Stimulated activated CD8-positive, alpha-beta memory T cell treated with anti-CD3 and anti-CD28 coated beads, Interleukin-4, amount 100 ng/mL, for 4 hours (primary cell): ENCODE data around the gene PPP1R7.

Experiments used
- DNase-seq, 2 donors: peaks; one replicate each; pipeline ENCODE4 v3.0.0-alpha.2; 2020; ENCODE audit warnings: low read depth in 2 of 2, low spot score in 1 of 2

PPP1R7 gene

DNA sequence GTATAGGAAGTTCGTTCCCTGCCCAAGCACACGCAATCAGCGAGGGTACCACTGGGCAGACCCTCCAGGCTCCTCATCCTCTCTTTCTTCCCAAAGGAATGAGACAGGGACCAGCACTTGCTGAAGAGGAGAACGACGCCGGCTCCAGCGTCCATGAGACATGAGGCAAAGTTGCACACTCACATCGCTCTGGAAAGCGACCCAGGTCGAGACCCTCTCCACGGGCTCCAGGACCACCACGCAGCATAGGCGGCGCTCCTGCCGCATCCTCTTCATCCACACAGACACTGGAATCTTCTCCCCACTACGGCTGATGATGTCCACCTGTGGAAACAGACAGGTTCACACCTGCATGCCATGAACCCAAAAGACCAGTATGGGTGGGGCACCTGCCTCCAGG is 11.8 kb upstream of the PPP1R7 start:
- DNase-seq = no peak

DNA sequence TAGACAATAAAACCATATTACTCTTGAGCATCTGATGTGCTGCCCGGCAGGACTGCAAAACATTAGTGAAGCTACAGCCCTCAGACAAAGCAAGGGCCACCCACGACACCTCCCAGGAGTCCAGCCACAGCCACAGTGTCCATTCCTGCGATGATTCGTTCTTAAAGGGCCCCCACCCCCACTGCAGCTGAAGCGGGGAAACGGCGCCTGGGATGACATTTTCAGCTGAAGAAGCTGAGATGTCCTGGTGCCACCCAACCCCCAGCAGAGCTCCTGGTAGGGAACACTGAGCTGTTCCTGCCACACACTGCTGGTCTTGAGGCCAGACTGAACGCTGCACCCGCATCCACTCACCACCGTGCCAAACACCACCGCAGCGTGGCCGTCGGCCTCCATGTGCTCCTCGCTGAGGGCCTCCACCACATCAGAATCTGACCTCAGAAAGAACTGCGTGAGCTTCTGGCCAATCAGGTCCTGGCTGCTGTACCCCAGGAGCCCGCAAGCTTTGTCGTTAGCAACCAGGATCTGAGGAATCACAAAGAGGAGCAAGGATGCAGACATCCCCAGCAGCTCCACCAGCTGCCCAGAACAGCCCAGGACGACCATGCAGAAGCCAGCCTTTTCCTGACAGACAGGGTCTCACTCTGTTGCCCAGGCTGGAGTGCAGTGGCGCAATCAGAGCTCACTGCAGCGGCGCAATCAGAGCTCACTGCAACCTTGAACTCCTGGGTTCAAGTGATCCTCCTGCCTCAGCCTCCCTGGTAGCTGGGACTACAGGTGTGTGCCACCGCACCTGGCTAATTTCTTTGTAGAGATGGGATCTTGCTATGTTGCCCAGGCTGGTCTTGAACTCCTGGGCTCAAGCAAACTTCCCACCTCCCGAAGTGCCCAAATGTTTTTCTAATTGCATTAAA is 10.5 kb upstream of the PPP1R7 start:
- no peak for DNase-seq

DNA sequence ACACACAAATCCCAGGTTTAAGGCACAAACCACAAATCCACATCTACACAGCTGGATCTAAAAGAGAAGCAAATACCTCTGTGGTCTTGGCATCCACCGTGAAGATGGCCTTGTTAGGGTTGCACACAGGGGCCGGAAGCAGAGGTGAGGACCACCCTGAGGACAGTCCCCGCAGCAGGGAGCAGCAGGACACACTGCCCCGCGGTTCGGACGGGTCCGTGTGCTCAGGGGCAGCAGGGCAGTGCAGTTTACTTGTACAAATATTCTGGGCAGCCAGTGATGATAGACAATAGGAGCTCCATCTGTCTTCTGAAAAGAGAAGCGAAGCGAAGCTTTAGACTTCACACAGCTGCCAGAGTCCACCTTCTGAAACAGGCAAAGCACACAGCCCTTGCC is 9.8 kb upstream of the PPP1R7 start:
- no peak for DNase-seq

DNA sequence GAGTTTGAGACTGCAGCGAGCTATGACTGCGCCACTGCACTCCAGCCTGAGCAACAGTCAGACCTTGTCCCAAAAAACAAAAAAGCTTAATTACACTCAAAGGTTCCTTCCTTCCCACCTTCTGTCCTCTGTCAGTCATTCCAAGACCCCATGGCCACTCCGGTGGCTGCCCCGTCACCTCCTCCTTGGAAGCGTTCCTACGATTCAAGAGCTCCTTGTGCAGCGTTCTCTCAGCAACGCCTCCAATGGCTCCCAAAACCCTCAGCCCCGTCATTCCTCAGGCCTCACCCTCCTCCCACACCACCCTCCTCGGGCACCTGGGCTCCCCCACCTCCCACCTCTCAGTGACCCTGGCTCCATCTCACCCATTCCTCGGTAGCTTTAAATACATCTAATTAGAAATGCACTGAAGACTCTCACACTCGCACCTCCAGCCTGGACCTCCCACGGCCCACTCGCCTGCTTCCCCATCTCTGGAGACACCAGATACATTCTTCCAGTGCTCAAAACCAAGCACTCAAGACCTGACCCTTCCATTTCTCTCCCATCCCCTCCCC is 9.0 kb upstream of the PPP1R7 start:
- DNase-seq = no peak

DNA sequence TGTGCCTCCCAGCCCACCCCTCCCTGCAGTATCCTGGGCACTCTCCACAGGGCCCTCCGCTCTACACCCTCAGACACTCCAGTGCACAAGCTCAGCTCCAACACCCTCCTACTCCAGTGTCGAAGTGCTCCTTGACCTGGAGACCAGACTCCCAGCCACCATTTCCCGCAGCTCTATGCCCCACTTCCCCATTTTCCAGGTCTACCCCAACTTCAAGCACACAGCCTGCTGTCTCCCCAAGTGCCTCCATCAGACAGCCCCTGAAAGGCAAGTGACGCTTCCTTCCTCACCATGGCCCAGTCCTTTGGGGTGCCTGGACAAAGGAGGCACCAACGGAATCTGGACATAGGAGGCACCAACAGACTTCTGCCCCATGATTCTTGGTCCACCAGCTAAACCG is 8.2 kb upstream of the PPP1R7 start:
- no peak for DNase-seq

DNA sequence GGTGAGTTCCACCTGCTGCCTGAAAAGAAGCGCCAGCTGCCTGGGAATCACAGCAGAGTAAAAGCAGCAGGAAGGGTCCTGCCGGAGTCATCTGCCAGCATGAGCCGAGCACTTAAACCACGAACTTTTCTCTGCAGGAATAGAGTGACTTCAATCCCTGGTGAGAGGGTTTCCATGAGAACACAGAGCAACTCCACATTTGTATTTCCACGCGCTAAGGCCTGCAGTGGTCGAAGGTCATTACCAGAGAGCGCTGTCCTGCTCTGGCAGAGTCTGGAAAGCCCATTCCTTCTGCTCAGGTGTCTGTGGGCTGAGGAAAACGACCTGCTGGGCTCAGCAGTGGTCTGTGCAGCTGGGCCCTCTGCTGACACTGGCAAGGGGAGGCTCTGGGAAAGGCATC is 7.7 kb upstream of the PPP1R7 start:
- no peak for DNase-seq

DNA sequence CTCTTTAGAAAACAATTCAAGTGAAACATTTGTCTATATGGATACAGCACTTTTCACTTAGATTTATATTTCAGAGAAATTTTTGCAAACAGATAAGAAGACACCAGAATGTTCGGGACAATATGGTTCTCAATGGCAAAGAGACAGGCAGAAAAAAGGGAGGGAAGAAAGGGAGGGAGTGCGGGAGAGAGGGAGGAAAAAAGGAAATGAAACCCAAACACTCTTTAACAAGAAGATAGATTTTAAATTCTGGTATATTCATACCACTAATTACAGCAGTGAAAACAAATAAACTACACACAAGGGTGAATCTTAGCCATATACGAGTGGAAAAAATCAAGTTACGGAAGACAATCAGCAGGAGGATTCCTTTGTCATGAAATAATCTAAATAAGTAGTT is 4.0 kb upstream of the PPP1R7 start:
- DNase-seq = no peak

DNA sequence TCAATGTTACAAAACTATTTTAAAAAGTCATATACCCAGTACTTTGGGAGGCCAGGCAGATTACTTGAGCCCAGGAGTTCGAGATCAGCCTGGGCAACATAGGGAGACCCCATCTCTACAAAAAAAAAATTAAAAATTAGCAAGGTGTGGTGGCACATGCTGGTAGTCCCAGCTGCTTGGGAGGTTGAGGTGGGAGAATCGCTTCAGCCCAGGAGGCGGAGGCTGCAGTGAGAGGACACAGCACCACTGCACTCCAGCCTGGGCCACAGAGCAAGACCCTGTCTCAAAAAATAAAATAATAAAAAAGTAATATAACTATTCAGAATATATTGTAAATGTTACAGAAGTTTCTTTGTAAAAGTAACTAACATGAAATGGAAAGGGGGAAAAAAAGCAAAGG is 2.9 kb upstream of the PPP1R7 start:
- DNase-seq = no peak

DNA sequence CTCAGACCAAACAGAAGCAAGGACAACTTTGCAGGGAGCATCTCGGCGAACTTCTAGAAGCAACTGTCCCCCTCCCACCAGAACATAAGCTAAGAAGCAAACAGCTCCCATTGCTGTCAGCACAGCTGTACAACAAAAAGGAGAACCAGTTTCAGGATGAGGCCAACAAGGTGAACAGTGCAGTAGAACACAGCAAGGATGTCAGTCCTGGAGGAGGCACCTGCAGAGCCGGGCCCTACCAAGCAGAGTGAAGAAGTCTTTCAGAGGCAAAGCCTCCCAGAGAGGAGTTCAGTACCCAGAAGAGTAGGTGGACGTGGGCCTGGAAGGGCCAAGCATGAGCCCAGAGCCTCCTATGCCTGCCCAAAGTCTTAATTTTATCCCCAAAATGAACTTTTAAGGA is 2.0 kb upstream of the PPP1R7 start:
- DNase-seq = no peak

DNA sequence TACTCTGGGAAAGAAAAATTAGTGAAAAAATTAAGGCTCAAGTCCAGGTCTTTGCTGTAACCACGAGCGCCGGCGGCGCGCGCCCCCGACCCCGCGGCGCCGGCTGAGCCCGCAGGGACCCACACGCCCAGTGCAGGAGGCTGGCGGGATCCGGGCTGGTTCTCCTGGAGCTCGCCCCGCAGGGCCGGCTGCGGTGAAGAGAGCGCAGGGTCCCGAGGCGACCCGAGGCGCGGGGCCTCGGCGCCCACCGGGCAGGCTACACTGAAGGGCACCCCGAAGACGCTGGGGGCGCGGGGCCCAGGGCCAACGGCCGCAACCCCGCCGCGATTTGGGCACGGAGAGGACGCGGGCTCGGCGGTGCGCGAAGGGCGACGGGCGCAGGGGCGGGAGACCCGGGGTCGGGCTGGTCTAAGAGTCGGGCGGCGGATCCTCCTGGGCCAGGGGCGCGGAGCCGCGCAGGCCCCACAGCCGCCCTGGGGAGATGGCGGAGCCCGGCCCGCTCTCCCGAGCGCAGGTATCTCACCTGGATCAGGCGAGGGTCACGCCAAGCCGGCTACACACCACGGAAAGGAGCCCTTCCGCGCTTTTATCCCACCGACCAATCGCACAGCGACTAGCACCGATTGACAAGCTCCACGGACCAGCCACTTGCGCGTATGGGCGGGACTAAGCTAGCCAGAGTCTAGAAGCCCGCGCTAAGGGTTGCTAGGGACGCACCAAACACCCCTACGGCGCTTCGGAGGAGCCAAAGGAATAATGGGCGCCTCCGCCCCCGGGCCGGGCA is 1.2 kb upstream of the PPP1R7 start, which contains the start of gene PASK:
Gene PASK (minus strand): TSS at position 582 of the 784 bp plus-strand sequence. CDS start 6,440 bp downstream, outside the sequence.
- peak; percentile 82 to 85 for DNase-seq

DNA sequence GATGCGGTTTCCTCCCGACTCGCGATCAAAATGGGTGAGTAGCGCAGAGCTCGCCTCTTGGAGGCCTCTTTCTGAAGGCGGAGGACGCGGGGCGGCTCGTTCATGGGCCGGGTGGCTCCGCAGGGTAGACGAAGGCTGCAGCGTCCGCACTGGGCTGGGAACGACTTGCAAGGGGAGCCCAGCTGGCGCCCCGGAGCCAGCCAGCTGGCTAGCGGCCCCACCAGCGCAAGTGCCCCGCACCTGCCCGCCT is 667 bp upstream of the PPP1R7 start:
- DNase-seq = no peak

DNA sequence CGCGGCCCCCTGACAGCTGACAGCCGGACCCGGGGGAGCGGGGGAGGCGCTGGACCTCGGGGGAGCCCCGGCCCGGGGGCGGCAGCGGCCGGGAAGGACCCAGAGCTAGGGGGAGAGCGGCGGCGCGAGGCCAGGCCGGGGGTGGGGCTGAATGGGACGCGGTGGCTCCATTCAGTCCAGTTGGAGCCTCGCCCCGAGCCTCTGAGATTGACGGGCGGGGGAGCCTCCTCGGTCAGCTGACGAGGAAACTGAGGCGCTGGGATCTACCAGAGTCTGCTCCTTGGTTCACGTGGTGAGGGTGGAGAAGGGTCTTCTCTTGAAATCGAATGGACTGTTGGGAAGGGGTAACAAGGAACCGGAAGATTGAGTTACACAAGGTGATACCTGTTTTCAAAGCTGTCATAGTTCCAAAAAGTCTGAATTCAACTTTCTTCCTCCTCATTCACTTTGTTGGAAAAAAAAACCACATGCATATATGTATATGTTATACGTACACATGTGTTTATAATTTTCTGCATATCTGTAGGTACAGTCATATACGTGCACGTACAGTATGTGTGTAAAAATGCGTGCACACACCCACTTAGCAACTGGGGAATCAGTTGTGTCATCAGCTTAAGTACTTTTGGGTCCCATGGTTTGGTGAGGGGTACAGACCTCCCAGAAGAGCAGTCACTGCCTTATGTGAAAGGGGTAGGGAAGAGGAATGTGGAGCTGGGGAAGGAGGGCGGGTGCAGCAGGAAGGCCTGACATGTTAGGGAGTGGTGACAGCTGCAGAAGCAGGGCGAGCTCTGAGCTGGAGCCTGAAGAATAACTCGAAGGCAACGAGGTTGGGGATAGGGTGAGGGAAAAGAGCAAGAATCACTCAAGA is 628 bp downstream of the PPP1R7 start:
- DNase-seq = no peak

DNA sequence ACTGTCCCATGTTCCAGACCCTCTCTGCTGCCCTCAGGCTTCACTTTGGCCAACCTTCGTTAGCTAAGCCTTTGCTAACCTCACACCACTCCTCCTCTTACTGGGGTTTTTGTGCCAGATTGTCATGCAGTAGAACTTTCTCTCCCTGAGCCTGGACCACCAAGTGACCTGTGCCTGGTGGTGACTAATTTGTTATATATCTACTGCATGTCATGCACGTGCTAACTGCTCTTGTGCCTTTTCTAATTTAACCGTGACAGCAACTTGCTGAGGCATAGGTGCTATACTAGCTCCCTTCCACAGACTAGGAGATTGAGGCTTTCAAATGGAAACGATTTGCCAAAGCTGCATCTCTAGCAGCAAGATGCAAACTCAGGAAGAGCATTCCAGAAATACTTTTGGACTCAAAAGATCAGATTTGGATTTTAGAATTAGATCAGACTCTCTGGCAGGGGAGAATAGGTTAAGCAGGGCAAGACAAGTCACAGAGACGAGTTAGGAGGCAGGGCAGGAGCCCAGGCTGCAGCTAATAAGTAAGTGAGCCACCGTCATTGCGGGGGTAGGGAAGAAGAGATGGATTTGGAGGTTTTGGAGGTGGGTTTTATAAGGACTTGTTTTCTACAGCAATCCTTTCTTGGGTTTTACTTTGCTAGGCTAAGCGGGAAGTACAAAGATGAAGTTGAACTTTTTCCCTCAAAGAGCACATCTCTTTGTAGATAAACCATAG is 1.8 kb downstream of the PPP1R7 start:
- DNase-seq = no peak

DNA sequence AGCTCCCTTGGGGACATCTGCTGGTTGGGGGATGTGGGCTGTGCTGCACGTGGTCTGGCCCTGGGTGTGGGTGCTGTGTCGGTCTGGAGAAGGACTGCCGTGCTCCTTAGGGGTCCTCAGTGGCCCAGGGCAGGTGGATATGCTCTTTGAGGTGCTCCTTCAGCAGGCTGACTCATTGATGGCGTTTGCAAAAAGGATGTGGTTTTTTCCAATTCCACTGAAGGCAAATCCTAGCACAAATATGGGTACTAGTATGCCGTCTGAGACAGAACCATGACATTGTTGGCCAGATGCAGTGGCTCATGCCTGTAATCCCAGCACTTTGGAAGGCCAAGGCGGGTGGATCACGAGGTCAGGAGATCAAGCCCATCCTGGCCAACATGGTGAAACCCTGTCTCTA is 3.3 kb downstream of the PPP1R7 start:
- no peak for DNase-seq

DNA sequence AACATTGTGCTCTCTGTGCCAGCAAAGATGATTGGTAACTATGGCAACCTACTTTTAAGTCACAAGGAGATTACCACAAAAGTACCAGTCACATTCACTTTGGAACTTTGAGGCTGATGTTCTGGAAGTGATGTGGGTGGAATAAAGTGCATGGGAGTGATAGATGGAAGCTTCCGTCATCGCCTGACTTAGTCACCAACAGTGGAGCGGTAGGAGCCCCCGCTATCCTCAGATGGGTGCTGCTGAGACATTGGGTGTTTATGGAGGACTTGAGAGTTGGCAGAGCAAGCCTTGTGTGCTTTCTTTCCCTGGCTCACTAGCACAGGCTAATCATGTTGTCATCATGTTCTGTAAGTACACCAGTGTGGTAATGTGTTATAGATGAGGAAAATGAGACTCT is 4.6 kb downstream of the PPP1R7 start:
- DNase-seq = no peak

DNA sequence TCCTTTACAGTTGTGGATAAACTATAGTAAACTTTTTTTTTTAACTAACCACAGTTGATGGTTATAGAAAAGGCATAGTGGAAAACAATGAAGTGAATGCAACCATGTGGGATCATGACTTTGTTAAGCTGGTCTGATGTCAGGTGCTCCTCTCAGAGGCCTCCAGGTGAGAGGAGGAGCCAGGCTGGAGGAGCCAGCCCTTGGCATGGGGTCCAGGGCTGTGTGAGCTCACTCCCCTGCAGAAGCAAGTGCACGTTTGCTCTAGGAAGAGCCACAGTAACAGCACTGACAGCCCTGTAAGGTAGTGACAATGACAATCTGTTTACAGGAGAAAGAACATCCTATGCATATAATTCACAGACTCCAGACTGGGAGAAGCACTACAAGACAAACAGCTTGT is 5.7 kb downstream of the PPP1R7 start:
- DNase-seq = no peak

DNA sequence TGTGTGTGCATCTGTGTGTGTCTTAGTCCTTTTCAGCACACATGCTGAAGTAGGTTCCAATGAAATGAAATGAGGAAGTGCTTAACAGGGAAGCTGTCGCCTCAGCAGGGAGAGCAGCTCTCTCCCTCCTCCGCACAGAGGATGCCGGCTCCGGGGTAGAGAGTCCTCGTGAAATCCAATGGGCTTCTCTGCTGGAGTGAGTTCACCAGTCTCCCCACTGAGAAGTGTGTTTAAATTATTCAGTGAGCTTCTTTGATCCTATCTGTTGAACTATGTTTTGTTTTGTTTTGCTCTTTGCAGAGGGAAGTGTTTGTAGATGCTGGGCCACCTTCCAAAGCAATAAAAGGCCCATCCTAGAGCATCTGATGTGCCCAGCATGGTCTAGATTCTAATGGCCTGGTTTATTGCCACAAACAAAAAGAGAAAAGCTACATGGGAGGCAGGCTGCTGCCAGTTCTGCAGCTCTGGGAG is 6.7 kb downstream of the PPP1R7 start:
- no peak for DNase-seq

DNA sequence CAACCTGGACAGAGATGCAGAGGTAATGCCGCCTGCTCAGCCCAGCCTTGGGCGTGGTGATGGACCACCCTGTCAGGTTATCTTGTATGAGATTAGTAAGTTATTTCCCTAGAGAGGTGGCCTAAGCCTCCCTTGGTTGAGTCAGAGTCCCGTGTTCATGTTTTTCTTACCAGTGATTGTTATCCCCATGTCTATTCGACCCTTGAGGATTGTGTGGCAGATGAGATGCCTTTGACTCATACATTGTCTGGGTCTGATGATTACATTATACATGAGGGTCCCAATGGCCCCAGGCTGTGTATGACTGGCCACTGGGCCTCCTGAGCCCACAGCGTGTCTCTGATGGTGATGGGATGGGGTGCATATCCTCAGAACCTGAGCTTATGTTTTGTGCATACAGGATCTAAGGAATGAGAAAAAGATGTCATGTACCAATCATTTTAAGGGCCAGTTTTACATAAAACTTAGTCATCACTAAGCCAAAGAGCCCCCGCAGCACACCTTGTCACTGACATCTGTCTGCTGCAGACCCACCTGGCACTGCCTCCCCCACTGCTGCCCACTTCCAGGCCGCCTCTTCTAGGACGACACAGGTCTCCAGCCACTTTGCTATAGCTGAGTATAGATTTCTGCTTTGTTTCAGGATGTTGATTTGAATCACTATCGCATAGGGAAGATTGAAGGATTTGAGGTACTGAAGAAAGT is 7.7 kb downstream of the PPP1R7 start:
- DNase-seq = no peak

DNA sequence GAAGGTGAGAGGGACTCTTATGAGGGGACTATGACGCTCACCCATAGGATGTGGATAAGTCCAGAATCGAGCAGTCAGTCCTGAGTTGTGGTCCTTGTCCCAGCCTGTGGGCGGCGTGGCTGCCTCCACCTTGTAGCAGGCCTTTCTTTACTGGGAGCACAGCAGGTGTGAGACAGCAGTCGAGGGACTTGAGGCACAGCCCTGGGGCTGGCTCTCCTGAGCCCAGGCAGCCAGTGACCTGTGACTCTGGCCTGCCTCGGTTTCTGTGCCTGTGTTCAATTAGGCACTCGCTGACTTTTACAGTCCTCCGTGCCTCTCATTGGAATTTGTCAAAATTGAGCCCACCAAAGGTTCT is 8.3 kb downstream of the PPP1R7 start:
- no peak for DNase-seq

DNA sequence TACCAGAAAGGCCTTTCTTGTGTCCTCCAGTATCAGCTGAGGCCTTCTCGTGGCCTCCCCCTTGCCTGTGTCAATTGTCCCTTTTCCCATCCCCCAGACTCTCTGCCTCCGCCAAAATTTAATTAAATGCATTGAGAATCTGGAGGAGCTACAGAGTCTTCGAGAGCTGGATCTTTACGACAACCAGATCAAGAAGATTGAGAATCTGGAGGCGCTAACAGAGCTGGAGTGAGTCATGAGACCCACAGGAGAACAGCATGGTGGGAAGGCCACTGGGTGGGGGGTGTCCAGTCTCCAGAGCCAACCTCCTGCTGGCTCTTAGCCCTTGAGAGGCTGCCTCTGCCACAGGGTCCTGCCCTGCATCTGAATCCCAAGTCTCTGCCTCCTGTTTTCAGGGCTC is 8.8 kb downstream of the PPP1R7 start:
- DNase-seq = no peak
